ENCODE data around the gene ITPR2. TPM values are rescaled to one million over a fixed set of nuclear protein-coding genes. Genes with fewer than 3 reads are reported as not detected.

The ITPR2 gene
- total and polyA plus RNA-seq, 2 of the 8 experiments (the other 6 are each of a cell fraction or from before 2014, with no cell fraction given), result 4.1 to 48.3 TPM

- Histone ChIP-seq H3K23ac (ENCODE audit: insufficient read length) (no peak overlapping the region), H3K4me2 (ENCODE audit: insufficient read depth in 1 of 2, low read depth in 2 of 2, low read length in 2 of 2) (no peak overlapping the region), H4K8ac (ENCODE audit: extremely low read depth, insufficient read depth, low read length) (no peak overlapping the region), H4K91ac (replicated peaks; ENCODE audit: insufficient read length, low read length) (no peak overlapping the region), H3K4me1 (replicated peaks in 1 of 4; ENCODE audit: control insufficient read depth in 3 of 4, insufficient read depth in 4 of 4, low read length in 3 of 4) (peaks cover 0 to 8% (median 3%) of the 10 kb centered on the region in 4 experiments; a peak in 4 of 7 replicates), H2BK20ac (ENCODE audit: low read length) (no peak overlapping the region), H2BK120ac (replicated peaks; ENCODE audit: low read depth, low read length) (no peak overlapping the region), H2BK15ac (ENCODE audit: low read length) (no peak overlapping the region), H3K36me3 (ENCODE audit: control insufficient read depth in 2 of 4, insufficient read depth in 4 of 4, low read length in 3 of 4) (peaks cover 0 to 8% (median 1%) of the 10 kb centered on the region in 4 experiments; a peak in 4 of 8 replicates), H2BK5ac (ENCODE audit: low read depth, low read length) (no peak overlapping the region), H3K23me2 (ENCODE audit: low read depth, low read length) (no peaks in the 10 kb centered on the region), H3K9ac (replicated peaks in 1 of 4; ENCODE audit: extremely low read depth in 1 of 4, low read depth in 3 of 4, low read length in 3 of 4) (no peak overlapping the region), H2AFZ (ENCODE audit: low read length) (no peak overlapping the region), H3K18ac (ENCODE audit: extremely low read depth, low read length) (no peak overlapping the region), H3K14ac (ENCODE audit: insufficient read length) (no peak overlapping the region), H3K79me1 (ENCODE audit: low read depth, low read length) (no peaks in the 10 kb centered on the region), H3K4ac (replicated peaks; ENCODE audit: insufficient read length, low read depth, low read length) (no peak overlapping the region), H2BK12ac (ENCODE audit: low read depth, low read length) (no peak overlapping the region), H4K5ac (ENCODE audit: insufficient read length, low read depth, low read length) (no peak overlapping the region), H3K9me3 (ENCODE audit: insufficient read depth in 2 of 2, low read depth in 1 of 2, low read length in 1 of 2) (no peaks in the 10 kb centered on the region), H3K27me3 (replicated peaks in 1 of 4; ENCODE audit: control insufficient read depth in 3 of 4, extremely low read depth in 1 of 4, insufficient read depth in 3 of 4, low read length in 3 of 4) (no peaks in the 10 kb centered on the region), H3K27ac (ENCODE audit: low read depth, low read length) (no peak overlapping the region), H2AK5ac (ENCODE audit: low read depth, low read length) (no peak overlapping the region), H4K20me1 (replicated peaks in 1 of 2; ENCODE audit: control insufficient read depth in 1 of 2, insufficient read depth in 2 of 2, low read length in 2 of 2) (no peaks in the 10 kb centered on the region), H3K56ac (replicated peaks; ENCODE audit: insufficient read length, low read depth, low read length) (no peak overlapping the region), H3K79me2 (ENCODE audit: control insufficient read depth in 1 of 2, insufficient read depth in 2 of 2, low read length in 2 of 2) (no peaks in the 10 kb centered on the region), H3K4me3 (ENCODE audit: extremely low read depth in 1 of 4, insufficient read depth in 2 of 4, low read depth in 3 of 4, low read length in 4 of 4) (no peak overlapping the region)
- POLR2A ChIA-PET (ENCODE audit: partially characterized antibody), result no interaction called here
- CTCF ChIA-PET (ENCODE audit: partially characterized antibody), result no interaction called here
- TF ChIP-seq, protein P1, sequence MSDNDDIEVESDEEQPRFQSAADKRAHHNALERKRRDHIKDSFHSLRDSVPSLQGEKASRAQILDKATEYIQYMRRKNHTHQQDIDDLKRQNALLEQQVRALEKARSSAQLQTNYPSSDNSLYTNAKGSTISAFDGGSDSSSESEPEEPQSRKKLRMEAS (IDR thresholded peaks at IDR 0.05), result no peak
- TF ChIP-seq CHD2 (IDR thresholded peaks at IDR 0.05; ENCODE audit: low read length) (no peak), JUN (IDR thresholded peaks at IDR 0.05; ENCODE audit: low read depth, low read length) (no peak), FOSL1 (IDR thresholded peaks at IDR 0.05; ENCODE audit: insufficient read depth, low read depth, low read length) (no peak), SP4 (IDR thresholded peaks at IDR 0.05; ENCODE audit: low read length) (no peak), HDAC6 (IDR thresholded peaks at IDR 0.05; ENCODE audit: low read depth, low read length) (no peak), PHF8 (conservative IDR thresholded peaks at IDR 0.05; ENCODE audit: low read depth, low read length) (no peak), JUND (IDR thresholded peaks at IDR 0.05; ENCODE audit: low read length) (no peak), BRCA1 (IDR thresholded peaks at IDR 0.05; ENCODE audit: low read depth, low read length) (no peak), SRF (IDR thresholded peaks at IDR 0.05; ENCODE audit: low read depth, low read length) (no peak), RFX5 (IDR thresholded peaks at IDR 0.05; ENCODE audit: borderline replicate concordance, low read depth, low read length) (no peak)
- FAIRE-seq (no peak), DNase-seq (ENCODE audit: low read depth in 1 of 2, low spot score in 2 of 2) (no peak)
- WGBS, 2 experiments (ENCODE audit: extremely low coverage in 1 of 2, insufficient coverage in 1 of 2, insufficient read length in 1 of 2, insufficient replicate concordance in 2 of 2, low coverage in 1 of 2, low lambda C conversion rate in 2 of 2, missing lambda C conversion rate in 1 of 2), result 84% methylated on average over 7 of the region's 7 CpGs; no CpG with 5 or more reads in 1 of the 2 experiments
Observed at GRCh38 chr12:26696613-26697092, 136.3 kb downstream of the ITPR2 start.
